ENCODE measurements around the gene PALB2. TPM values are rescaled to one million over a fixed set of nuclear protein-coding genes. Genes with fewer than 3 reads are reported as not detected.
A peak's percentile ranks its signal among the peaks of the same experiment; 100 is the strongest.

Gene PALB2
- total and polyA plus RNA-seq, 2 of the 13 experiments (the other 11 are each of a cell fraction or from before 2014, with no cell fraction given), result 12.1 to 40.9 TPM

DNA sequence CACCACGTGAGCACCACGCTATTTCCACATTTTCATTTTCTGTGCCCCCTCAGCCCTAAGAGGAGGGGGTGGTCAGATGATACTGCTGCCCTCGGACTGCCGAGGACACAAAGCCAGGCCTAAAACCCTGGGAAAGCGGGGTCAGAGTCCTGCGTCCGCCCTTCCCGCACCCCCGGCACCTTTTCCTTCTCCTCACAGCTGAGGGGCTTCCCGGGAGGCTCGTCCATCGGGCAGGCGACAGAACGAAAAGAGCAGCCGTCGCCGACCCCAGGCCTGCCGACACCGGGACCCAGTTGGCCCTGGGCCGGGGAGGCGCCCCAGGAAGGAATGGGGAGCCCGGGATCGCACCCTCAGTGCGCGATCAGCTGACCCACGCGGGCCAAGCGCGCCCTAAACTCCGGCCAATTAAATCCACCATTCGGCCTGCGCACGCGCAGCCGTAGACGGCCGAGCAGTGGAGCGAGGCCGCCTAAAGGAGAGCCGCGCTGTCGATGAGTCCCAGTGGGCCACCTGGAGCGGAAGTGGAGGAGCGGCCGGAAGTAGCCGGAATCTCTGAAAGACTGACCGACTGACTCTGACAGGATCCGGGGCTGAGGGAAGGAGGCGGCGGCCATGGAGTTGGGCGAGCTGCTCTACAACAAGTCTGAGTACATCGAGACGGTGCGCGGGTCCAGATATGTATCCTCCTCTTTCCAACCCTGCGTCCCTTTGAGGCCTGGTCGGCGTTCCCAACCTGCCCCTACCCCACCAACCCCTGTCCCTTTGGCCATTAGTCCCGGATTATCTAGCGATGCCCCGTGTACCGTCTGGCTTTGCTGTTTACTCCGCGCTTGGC, at the start of gene PALB2, which contains the start of gene DCTN5 (continued):
- TF ChIP-seq, protein P1, sequence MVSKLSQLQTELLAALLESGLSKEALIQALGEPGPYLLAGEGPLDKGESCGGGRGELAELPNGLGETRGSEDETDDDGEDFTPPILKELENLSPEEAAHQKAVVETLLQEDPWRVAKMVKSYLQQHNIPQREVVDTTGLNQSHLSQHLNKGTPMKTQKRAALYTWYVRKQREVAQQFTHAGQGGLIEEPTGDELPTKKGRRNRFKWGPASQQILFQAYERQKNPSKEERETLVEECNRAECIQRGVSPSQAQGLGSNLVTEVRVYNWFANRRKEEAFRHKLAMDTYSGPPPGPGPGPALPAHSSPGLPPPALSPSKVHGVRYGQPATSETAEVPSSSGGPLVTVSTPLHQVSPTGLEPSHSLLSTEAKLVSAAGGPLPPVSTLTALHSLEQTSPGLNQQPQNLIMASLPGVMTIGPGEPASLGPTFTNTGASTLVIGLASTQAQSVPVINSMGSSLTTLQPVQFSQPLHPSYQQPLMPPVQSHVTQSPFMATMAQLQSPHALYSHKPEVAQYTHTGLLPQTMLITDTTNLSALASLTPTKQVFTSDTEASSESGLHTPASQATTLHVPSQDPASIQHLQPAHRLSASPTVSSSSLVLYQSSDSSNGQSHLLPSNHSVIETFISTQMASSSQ (IDR thresholded peaks at IDR 0.05; ENCODE audit: low read depth), result peak; percentile 43
- TF ChIP-seq, protein P1 (CRISPR knock-in tag; IDR thresholded peaks at IDR 0.05; ENCODE audit: borderline replicate concordance), result peak; percentile 84; the same call in 1 of the 2 replicates
- TF ChIP-seq ZNF720 (CRISPR knock-in tag; IDR thresholded peaks at IDR 0.05) (no peak), MAZ (IDR thresholded peaks at IDR 0.05; ENCODE audit: borderline replicate concordance, low read depth, low read length) (peak; percentile 88), MAZ (CRISPR knock-in tag; IDR thresholded peaks at IDR 0.05; ENCODE audit: low read depth) (peak; percentile 86), ZNF484 (CRISPR knock-in tag; IDR thresholded peaks at IDR 0.05; ENCODE audit: borderline replicate concordance, low read depth) (peak; percentile 56), SMAD9 (CRISPR knock-in tag; IDR thresholded peaks at IDR 0.05) (peak; percentile 60; the same call in 1 of the 2 replicates), TBL1XR1 (IDR thresholded peaks at IDR 0.05; ENCODE audit: borderline replicate concordance, low read length, partially characterized antibody) (peak; percentile 84), HMGA1 (CRISPR knock-in tag; conservative IDR thresholded peaks at IDR 0.05) (no peak), HNF4A (CRISPR knock-in tag; IDR thresholded peaks at IDR 0.05) (peak; percentile 85), ZNF431 (CRISPR knock-in tag; IDR thresholded peaks at IDR 0.05; ENCODE audit: borderline replicate concordance, low read depth) (peak; percentile 86), ZNF331 (CRISPR knock-in tag; IDR thresholded peaks at IDR 0.05) (peak; percentile 78), ZNF616 (CRISPR knock-in tag; IDR thresholded peaks at IDR 0.05; ENCODE audit: low read depth) (no peak)
- TF ChIP-seq, protein P2, sequence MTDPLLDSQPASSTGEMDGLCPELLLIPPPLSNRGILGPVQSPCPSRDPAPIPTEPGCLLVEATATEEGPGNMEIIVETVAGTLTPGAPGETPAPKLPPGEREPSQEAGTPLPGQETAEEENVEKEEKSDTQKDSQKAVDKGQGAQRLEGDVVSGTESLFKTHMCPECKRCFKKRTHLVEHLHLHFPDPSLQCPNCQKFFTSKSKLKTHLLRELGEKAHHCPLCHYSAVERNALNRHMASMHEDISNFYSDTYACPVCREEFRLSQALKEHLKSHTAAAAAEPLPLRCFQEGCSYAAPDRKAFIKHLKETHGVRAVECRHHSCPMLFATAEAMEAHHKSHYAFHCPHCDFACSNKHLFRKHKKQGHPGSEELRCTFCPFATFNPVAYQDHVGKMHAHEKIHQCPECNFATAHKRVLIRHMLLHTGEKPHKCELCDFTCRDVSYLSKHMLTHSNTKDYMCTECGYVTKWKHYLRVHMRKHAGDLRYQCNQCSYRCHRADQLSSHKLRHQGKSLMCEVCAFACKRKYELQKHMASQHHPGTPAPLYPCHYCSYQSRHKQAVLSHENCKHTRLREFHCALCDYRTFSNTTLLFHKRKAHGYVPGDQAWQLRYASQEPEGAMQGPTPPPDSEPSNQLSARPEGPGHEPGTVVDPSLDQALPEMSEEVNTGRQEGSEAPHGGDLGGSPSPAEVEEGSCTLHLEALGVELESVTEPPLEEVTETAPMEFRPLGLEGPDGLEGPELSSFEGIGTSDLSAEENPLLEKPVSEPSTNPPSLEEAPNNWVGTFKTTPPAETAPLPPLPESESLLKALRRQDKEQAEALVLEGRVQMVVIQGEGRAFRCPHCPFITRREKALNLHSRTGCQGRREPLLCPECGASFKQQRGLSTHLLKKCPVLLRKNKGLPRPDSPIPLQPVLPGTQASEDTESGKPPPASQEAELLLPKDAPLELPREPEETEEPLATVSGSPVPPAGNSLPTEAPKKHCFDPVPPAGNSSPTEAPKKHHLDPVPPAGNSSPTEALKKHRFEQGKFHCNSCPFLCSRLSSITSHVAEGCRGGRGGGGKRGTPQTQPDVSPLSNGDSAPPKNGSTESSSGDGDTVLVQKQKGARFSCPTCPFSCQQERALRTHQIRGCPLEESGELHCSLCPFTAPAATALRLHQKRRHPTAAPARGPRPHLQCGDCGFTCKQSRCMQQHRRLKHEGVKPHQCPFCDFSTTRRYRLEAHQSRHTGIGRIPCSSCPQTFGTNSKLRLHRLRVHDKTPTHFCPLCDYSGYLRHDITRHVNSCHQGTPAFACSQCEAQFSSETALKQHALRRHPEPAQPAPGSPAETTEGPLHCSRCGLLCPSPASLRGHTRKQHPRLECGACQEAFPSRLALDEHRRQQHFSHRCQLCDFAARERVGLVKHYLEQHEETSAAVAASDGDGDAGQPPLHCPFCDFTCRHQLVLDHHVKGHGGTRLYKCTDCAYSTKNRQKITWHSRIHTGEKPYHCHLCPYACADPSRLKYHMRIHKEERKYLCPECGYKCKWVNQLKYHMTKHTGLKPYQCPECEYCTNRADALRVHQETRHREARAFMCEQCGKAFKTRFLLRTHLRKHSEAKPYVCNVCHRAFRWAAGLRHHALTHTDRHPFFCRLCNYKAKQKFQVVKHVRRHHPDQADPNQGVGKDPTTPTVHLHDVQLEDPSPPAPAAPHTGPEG (CRISPR knock-in tag; IDR thresholded peaks at IDR 0.05), result peak; percentile 94
- TF ChIP-seq, protein P3, sequence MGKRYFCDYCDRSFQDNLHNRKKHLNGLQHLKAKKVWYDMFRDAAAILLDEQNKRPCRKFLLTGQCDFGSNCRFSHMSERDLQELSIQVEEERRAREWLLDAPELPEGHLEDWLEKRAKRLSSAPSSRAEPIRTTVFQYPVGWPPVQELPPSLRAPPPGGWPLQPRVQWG (CRISPR knock-in tag; IDR thresholded peaks at IDR 0.05; ENCODE audit: borderline replicate concordance, low read depth), result no peak

Data from HepG2 (cell line).